GM06990 (cell line): ENCODE measurements around the gene GALK2.
A peak's percentile ranks its signal among the peaks of the same experiment; 100 is the strongest.

Experiments used
- DNase-seq: peaks from one replicate; pipeline ENCODE4 v3.0.0-alpha.2; 2011; ENCODE audit not compliant: insufficient read length; ENCODE audit errors: extremely low read depth
- H3K27me3 ChIP-seq: replicated peaks from 2 replicates; pipeline ENCODE4 v1.6.0; 2011; ENCODE audit warnings: low read length; ENCODE audit not compliant: control insufficient read depth, insufficient read depth
- H3K36me3 ChIP-seq: 2 replicates; pipeline ENCODE4 v1.5.1; 2011; ENCODE audit warnings: low read length; ENCODE audit not compliant: control insufficient read depth, insufficient read depth
- H3K4me3 ChIP-seq: replicated peaks from 2 replicates; pipeline ENCODE4 v1.5.1; 2011; ENCODE audit warnings: low read depth, mild to moderate bottlenecking, control low read depth, low read length
- TF ChIP-seq, protein P1 (sequence below): IDR thresholded peaks from 2 replicates; pipeline ENCODE4 v1.5.1; 2011; ENCODE audit warnings: low read length, control low read depth, mild to moderate bottlenecking, inconsistent platforms; ENCODE audit not compliant: insufficient read depth, poor library complexity, severe bottlenecking

The GALK2 gene

DNA sequence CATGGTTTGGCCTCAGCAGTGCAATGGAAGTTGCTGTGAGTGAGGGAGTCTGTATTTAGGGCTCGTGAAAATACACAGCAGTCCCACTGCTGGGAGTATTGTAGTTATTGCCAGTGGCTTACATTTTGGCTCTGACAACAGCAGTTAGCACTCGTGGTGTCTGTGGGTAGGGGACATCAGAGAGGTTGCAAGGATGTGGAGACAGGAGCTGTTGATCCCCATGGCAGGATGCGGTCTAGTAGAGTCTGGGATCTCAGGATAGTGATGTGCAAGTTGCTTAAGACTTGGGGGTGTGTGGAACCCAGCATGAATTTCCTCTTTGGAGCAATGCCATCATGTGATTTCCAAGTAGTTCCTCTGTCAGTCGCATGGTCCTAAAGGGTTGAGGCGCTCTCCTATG is 59.9 kb downstream of the GALK2 start:
- TF ChIP-seq, protein P1, sequence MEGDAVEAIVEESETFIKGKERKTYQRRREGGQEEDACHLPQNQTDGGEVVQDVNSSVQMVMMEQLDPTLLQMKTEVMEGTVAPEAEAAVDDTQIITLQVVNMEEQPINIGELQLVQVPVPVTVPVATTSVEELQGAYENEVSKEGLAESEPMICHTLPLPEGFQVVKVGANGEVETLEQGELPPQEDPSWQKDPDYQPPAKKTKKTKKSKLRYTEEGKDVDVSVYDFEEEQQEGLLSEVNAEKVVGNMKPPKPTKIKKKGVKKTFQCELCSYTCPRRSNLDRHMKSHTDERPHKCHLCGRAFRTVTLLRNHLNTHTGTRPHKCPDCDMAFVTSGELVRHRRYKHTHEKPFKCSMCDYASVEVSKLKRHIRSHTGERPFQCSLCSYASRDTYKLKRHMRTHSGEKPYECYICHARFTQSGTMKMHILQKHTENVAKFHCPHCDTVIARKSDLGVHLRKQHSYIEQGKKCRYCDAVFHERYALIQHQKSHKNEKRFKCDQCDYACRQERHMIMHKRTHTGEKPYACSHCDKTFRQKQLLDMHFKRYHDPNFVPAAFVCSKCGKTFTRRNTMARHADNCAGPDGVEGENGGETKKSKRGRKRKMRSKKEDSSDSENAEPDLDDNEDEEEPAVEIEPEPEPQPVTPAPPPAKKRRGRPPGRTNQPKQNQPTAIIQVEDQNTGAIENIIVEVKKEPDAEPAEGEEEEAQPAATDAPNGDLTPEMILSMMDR = no peak
- no peak for DNase-seq
- Histone ChIP-seq H3K4me3 (no peak overlapping the region), H3K36me3 (peaks cover 10% of the 10 kb centered on the region), H3K27me3 (no peaks in the 10 kb centered on the region)

DNA sequence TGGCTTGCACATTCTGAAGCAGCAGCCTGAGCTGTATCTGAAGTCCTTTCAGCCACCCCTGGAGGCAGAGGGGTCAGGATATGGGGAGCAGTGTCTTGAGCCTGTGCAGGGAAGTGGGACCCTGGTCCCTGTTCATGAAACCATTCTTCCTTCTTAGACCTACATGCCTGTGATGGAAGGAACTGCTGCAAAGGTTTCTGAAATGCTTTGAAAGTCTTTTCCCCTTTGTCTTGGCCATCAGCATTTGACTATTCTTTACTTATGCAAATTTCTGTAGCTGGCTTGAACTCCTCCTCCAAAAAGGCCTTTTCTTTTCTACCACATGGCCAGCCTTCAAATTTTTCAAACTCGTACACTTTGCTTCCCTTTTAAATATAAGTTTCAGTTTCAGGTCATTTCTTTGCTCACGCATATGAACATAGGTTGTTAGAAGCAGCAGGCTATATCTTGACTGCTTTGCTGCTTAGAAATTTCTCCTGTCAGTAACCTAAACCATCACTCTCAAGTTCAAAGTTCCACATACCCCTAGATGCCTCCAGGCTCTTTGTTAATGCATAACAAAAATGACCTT is 62.3 kb downstream of the GALK2 start:
- Histone ChIP-seq H3K27me3 (no peaks in the 10 kb centered on the region), H3K36me3 (peaks cover 10% of the 10 kb centered on the region), H3K4me3 (no peak overlapping the region)
- no peak for DNase-seq
- TF ChIP-seq, protein P1 = no peak

GRCh38 chr15:49235446-49236124 is 65.5 kb downstream of the GALK2 start:
- DNase-seq = peak; percentile 39
- TF ChIP-seq, protein P1 = peak; percentile 55
- no peaks in the 10 kb centered on the region for H3K27me3 ChIP-seq
- no peak overlapping the region for H3K4me3 ChIP-seq
- H3K36me3 ChIP-seq = peaks cover 5% of the 10 kb centered on the region

GRCh38 chr15:49236869-49237268 is 66.8 kb downstream of the GALK2 start:
- TF ChIP-seq, protein P1 = no peak
- no peaks in the 10 kb centered on the region for H3K27me3 ChIP-seq
- no peak overlapping the region for H3K4me3 ChIP-seq
- DNase-seq = no peak
- H3K36me3 ChIP-seq = peaks cover 3% of the 10 kb centered on the region

DNA sequence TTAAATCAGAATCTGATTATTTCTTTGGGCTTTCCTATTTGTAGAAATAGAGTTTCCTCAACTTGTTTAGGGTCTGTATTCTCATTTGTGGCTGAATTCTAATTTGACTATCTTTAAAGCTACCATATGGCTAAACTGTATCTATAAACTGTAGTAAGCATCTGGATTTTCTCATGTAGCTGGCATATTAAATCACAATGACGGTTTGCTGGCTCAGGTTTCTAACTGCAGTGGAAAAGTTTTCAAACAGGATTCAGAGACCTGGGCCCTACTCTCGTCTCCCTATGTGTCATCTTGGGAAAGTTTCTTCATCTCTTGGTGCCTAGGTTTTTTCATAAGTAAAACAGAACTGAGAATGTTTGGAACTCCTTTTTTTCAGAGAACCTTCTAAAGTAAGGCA is 68.3 kb downstream of the GALK2 start:
- Histone ChIP-seq H3K36me3 (peaks cover 4% of the 10 kb centered on the region), H3K4me3 (no peak overlapping the region), H3K27me3 (no peaks in the 10 kb centered on the region)
- DNase-seq = no peak
- TF ChIP-seq, protein P1 = no peak
